B cell (primary cell): ENCODE results near the gene RPL13.

Experiments used
- EZH2 ChIP-seq: IDR thresholded peaks from 2 replicates; pipeline ENCODE4 v1.6.1; 2012; ENCODE audit warnings: borderline replicate concordance, low read depth, mild to moderate bottlenecking, moderate library complexity, low read length; ENCODE audit not compliant: insufficient read depth, poor library complexity, severe bottlenecking
- TF ChIP-seq, protein P1 (sequence below): fragments of 200-600 bp; IDR thresholded peaks from one replicate; pipeline ENCODE4 v1.8.0; 2022; ENCODE audit warnings: antibody characterized with exemption, mild to moderate bottlenecking

DNA sequence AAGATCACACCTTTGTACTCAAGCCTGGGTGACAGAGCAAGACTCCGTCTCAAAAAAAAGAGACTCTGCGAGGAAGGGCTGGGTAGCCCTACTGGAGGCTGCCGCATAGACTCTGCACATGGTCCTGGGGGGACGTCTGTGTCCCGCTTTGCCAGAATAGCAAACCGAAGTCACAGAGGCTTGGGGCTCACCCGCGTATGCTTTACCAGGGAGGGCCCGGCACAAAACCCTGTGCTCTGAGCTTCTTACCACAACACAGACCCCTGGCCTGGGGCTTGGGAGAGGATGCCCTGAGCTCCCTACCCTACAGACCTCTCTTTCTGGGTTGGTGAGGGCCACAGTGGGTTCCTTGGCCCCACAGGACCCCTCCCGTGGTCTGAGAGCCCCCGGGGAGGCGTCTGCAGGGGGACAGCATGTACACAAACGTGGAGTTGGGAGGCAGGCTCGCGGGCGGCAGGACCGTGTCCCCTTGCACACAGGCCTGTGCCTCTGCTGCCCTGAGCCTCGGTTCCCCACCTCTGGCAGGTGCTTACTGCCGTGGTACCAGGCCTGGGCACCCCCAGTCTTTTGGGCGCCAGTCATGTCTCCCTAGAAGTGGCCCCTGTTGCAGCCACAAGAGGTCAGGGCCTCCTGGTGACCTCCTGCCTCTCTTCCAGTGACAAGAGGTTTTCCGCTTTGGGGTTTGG lies 28.9 kb downstream of the RPL13 start:
- TF ChIP-seq, protein P1, sequence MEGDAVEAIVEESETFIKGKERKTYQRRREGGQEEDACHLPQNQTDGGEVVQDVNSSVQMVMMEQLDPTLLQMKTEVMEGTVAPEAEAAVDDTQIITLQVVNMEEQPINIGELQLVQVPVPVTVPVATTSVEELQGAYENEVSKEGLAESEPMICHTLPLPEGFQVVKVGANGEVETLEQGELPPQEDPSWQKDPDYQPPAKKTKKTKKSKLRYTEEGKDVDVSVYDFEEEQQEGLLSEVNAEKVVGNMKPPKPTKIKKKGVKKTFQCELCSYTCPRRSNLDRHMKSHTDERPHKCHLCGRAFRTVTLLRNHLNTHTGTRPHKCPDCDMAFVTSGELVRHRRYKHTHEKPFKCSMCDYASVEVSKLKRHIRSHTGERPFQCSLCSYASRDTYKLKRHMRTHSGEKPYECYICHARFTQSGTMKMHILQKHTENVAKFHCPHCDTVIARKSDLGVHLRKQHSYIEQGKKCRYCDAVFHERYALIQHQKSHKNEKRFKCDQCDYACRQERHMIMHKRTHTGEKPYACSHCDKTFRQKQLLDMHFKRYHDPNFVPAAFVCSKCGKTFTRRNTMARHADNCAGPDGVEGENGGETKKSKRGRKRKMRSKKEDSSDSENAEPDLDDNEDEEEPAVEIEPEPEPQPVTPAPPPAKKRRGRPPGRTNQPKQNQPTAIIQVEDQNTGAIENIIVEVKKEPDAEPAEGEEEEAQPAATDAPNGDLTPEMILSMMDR = no peak
- no peak for TF ChIP-seq EZH2
